Prostate gland (tissue), 2 donors: ENCODE measurements around the gene AVEN.

ENCODE experiments used
- POLR2AphosphoS5 ChIP-seq: sonication (generic); formaldehyde crosslinking; IDR thresholded peaks from one replicate; pipeline ENCODE4 v1.6.1; 2017; ENCODE audit warnings: antibody characterized with exemption
- TF ChIP-seq, protein P1 (sequence below), 4 experiments: fragments of 200-600 bp in 2 of 4; fragments of 450-650 bp in 2 of 4; sonication (generic) in 2 of 4; IDR thresholded peaks; 1 replicate in 3 of 4; 2 replicates in 1 of 4; pipeline ENCODE4 v1.5.1; 2016 to 2019; ENCODE audit warnings: antibody characterized with exemption in 4 of 4, mild to moderate bottlenecking in 2 of 4, moderate library complexity in 2 of 4

DNA sequence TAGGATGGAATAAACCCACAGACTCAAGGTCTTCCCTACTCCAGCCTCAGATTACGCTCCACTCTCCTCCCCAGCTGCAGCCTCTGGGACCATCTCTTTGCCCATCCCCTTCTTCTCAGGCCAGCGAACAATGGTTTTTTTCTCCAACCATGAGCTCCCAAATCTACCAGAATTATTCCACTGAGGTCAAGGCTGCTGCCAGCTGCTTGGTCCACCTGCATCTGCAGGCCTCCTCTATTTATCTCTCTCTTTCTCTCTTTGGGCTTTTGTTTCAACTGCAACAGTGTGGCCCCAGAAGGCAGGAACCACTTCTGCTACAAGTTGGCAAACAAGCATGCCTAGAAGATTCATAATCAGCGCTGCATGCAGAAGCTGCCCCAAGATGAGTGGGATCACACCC, 51.6 kb downstream of the AVEN start:
- TF ChIP-seq, protein P1, sequence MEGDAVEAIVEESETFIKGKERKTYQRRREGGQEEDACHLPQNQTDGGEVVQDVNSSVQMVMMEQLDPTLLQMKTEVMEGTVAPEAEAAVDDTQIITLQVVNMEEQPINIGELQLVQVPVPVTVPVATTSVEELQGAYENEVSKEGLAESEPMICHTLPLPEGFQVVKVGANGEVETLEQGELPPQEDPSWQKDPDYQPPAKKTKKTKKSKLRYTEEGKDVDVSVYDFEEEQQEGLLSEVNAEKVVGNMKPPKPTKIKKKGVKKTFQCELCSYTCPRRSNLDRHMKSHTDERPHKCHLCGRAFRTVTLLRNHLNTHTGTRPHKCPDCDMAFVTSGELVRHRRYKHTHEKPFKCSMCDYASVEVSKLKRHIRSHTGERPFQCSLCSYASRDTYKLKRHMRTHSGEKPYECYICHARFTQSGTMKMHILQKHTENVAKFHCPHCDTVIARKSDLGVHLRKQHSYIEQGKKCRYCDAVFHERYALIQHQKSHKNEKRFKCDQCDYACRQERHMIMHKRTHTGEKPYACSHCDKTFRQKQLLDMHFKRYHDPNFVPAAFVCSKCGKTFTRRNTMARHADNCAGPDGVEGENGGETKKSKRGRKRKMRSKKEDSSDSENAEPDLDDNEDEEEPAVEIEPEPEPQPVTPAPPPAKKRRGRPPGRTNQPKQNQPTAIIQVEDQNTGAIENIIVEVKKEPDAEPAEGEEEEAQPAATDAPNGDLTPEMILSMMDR (IDR thresholded peaks at IDR 0.05) = no peak
- TF ChIP-seq POLR2AphosphoS5 = no peak
